HG03025 (cell line): ENCODE results near the gene RNF208.

Experiments used
- ATAC-seq: cut with Tn5 transposase; IDR thresholded peaks from one replicate; pipeline ENCODE4 v1.9.1; 2021; ENCODE audit warnings: mild to moderate bottlenecking, moderate library complexity; ENCODE audit not compliant: unreplicated experiment, low FRiP score

RNF208 gene

GRCh38 chr9:137178939-137179630 lies 43.0 kb downstream of the RNF208 start:
- no peak for ATAC-seq

- ATAC-seq: no peak
Measured at GRCh38 chr9:137178201-137178938, 43.7 kb downstream of the RNF208 start.

GRCh38 chr9:137176302-137177182 lies 45.5 kb downstream of the RNF208 start:
- no peak for ATAC-seq

- no peak for ATAC-seq
Measured at GRCh38 chr9:137175345-137175961, 46.6 kb downstream of the RNF208 start.

DNA sequence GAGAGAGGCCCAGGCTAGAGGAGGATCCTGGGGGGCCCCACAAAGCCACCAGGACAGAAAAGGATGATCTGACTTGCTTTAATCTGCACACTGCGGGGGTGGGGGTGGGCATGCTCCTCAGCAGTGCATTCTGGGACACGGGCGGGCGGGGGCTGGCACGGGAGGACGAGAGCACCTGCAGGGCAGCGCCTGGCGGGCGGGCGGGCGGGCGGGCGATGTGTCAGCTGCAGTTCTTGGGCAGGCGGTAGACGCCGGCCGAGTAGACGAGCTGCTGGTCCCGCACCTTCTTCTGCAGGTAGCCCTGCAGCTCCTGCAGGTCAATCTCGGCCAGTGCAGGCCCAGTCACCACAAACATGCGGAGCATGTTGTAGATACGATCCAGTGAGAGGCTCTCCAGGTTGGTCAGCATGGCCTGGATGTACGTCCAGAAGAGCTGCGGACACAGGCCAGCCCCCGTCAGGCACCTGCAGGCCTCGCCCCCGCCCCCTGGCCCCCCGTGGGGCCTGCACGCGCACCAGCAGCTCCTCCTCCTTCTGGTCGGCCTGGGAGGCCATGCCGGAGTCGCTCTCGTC lies 47.2 kb downstream of the RNF208 start:
- no peak for ATAC-seq

DNA sequence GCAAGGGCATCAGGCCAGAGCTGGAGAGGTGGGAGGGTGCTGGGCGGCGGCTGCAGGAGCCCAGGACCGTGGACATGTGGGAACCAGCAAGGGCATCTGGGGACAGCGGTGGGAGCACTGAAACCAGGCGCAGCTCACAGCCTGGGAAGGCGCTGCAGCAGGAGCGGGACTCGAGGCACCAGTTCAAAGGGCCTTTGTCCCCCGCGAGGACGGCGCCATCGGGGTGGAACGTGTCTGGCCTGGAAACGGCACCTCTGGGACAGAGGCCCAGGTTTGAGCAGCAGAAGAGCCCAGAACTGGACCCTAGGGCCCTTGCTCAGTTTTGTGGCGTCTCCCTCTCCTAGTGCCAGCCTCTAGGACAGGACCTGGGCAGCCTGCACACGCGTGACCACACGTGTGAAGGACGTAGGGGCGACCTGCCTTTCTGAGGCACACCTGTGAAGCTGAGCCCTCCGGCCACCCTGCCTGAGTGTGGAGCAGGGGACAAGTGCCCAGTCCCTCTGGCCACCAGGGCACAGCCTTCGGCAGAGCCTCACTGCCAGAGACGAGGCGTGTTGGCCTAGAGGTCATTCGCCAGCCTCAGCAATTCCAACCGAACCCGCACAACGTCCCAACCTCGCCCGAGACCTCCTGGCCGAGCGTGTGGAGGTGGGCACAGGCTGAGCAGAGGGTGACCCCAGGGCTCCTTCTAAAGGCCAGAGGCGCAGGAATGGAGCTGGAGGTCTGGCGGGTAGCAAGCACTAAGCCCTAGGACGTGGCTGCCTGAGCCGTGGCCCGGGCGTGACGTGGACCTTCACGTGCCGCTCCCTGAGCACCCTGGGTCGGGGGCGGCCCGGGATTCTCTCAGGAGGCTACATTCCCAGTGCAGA lies 48.0 kb downstream of the RNF208 start:
- no peak for ATAC-seq

DNA sequence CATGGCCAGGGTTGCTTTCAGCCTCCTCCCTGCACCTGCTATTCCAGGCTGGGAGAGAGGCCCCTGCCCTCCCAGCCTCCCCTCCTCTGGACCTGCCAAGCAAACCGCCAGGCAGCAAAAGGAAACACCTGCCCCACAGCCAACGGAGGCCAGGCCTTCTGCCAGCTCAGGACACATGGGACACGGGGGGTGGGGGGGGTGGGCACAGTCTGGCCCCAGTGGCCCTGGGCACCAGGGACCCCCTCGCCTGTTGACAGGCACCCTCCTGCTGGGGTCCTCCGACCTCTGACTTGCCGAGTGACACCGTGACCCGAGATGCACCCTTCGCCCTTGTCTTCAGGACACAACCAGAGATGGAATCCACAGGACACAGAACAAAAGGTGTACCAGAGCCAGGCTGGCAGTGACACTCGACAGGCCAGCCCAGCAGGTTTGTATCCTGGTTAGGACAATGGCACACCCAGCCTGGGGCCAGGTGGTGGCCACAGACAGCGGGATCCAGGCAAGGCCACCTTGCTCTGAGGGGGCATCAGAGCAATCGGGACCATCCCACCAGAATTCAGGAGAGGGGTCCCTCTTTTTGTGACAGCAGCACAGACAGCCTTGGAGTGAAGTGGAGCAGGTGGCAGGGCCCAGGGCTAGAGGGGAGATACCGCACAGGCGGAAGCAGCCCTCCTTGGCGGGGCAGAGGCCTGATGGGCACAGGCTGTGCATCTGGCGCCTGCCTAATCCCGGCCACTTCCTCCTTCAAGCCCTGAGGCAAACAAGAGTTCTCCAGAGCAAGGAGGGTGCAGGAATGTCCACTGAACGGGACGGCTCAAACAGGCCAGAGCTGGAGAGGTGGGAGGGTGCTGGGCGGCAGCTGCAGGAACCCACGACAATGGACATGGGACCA lies 48.9 kb downstream of the RNF208 start:
- ATAC-seq: no peak

DNA sequence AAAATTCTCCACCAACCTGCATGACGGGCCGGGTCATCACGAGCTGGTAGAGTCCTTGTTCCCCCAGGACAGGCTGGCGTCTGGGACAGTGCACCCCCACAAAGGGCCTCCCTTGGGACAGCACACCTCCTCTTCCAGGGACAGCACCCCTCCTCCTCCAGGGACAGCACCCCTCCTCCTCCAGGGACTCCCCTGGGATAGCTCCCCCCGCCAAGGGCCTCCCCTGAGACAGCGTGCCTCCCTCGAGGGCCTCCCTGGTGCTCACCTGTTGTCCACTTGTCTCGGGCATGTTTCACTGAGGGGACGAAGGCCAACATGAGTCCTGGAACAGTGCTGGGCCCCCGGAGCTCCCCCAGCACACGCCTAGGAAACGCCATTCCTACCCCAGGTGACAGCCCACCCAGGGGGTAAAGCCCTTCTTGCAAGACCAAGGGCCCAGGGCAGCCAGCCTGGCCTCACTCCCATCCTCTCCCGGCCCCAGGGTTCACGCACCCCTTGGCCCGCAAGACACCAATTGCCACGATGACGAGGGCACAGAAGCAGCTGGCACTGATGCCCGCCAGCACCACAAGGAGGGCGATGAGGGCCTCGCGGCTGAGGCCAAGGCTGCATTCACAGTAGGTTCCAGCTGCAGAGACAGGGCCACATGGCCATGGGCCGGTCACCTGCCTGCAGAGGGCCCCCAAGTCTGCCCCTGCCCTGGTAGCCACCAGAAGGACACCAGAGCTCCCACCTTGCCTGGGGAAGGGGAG lies 50.7 kb downstream of the RNF208 start:
- no peak for ATAC-seq

DNA sequence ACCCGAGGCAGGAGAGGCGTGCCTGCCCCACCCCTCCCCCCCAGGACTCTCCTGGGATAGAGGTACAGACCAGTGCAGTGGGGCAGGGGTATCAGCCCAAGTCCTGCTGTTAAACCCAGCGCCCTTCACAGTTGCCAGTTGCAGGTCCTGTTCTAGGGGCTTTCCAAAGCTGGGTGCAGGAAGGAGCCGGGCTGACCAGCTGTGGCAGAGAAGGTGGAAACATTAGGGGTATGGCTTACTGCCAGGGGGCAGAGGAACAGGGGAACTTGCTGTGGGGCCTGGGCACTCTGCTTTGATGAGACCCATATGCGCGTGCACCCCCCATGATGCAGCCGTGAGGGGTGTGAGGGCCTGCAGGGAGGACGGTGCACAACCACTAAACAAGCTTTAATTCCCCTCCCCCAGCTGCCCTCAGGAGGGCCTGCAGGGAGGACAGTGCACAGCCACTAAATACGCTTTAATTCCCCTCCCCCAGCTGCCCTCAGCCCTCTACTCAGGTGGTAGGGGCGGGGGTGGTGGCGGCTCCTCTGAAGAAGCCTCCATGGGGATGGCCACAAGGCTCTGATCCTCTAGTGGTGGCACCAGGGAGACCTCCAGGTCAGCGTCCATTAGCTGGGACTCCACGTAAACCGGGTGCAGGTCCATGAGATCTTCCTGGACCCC lies 51.4 kb downstream of the RNF208 start:
- ATAC-seq: no peak
